HK-2 (cell line): ENCODE results near the gene PARD3.

Experiments used
- DNase-seq: peaks from one replicate; pipeline ENCODE4 v3.0.0-alpha.2; 2018; ENCODE audit not compliant: unreplicated experiment

The PARD3 gene

DNA sequence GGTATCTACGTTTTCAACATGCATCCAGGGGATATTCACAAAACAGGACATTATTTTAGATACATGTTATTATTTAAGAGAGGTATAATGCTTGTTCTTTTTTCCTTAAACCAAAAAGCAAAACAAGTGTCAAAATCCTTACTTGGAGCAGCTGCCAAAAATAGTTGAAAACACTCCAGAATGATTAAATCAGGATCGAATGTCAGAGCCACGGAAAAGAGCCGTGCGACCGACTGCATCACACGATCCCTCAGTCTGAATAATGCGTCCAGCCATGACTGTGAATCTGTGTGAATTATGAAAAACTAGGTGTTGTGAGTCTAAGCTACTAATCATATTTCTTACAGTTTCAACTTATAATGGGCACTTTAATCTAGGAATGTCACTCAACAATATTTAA, 126.0 kb downstream of the PARD3 start:
- DNase-seq = no peak

DNA sequence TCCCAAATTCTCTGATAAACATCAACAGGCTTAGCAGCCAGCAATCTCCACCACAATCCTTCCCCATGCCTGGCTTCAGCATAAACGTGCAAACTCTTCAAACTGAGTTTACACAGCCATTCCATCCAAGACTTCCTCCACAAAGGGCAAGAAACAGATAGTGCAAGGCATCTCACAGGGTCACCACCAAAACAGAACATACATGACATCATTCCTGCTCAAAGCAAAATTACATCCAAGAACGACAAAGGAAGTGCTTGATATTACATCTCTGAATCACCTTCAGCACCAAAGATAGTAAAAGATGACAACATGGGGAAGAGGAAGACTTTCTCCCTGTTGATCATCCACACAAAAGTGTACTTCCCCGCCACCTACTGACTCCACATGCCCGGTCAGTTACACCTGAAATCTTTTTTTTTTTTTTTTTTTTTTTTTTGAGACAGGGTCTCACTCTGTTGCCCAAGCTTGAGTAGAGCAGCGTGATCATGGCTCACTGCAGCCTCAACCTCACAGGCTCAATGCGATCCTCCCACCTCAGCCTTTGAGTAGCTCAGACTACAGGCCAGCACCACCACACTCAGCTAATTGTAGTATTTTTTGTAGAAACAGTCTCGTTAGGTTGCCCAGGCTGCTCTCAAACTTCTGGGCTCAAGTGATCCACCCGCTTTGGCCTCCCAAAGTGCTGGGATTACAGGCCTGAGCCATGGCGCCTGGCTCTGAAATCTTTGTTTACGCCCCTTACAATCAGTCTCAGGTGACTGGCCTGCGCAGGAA, 127.5 kb downstream of the PARD3 start:
- no peak for DNase-seq

GRCh38 chr10:34682580-34682979, 132.5 kb downstream of the PARD3 start:
- DNase-seq = no peak

DNA sequence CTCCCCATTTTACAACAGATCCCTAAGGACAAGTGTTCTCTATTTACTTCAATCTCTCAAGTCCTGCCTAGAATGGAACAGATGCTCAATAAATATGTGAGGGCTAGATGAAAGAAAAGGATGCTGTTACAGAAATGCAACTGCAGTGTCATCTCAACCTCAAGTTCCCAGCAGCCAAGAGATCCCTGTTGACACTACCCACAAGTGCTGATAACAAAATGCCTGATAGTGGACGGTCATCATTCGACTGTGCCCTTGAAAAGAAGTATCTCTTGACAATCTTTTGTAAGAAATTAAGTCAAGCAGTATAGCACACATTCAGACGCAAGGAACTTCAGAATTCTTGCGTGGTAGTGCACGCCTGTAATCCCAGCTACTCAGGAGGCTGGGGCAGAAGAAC, 133.2 kb downstream of the PARD3 start:
- DNase-seq = no peak

DNA sequence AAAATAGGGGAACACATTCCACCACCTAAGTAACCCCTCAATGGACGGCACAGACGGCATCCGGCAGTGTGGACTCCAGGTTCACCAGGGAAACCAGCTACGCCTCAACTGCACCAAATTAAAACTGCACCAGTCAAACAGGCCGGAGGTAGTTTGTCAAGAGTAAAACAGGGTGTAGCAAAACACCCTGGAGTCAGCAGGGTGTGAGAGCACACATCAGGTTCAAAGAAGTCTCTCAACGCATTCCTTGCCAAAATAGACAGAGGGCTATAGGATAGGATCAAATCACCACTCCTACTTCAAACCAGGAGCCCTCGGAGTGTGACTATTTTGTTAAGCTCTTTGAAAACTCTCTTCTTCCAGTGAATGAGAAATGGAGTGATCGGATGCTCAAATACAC, 135.9 kb downstream of the PARD3 start:
- no peak for DNase-seq

DNA sequence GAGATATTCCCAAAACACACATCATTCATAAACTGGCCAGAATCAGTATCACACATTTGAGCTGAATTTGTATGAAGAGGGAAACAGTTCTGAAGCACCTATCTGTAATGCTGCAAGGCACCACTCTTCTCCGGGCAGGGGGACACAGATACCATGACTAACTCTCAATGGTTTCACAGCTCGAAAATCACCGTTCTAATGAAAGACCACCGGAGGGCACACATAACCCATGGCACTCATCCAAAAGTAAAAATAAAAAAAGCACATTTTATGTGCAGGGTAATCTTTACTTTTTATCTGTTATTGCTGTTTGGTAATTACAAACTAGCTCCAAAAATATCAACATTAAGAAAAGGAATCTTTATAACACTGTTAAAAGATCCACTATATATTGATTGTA, 137.5 kb downstream of the PARD3 start:
- DNase-seq = no peak

GRCh38 chr10:34677132-34677531, 138.0 kb downstream of the PARD3 start:
- no peak for DNase-seq

- DNase-seq = no peak
These were observed 140.9 kb downstream of the PARD3 start for GRCh38 chr10:34674176-34674575.

- no peak for DNase-seq
These were observed 145.0 kb downstream of the PARD3 start for GRCh38 chr10:34670081-34670480.

- DNase-seq = no peak
These were observed 146.0 kb downstream of the PARD3 start for GRCh38 chr10:34669079-34669478.

- no peak for DNase-seq
These were observed 147.9 kb downstream of the PARD3 start for GRCh38 chr10:34667177-34667576.

DNA sequence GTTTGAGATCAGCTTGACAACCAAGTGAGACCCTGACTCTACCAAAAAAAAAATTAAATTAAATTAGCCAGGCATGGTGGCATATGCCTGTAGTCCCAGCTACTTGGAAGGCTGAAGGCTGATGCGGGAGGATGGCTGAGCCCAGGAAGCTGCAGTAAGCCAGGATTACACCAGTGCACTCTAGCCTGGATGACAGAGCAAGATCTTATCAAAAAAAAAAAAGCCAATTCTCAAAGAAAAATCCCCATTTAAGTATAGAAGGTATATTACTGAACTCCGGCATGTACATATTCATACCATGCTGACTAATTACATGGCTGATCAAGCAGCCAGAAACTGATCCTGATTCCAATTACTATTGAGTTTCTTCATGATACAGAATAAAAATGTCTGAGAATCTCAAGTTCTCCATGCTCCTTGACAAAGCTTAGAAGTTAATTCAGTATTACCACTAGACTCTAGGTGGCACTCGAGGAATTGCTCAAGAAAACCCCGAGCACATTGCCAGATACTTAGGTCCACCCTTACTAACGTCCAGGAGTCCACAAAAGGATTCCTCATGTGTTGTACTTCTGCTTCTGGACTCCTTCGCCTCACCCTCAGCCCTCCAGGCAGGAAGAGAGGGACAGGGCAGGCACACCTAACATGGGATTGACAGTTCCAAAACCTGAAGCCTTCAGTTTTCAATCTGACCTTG, 148.9 kb downstream of the PARD3 start:
- peak; percentile 39 for DNase-seq

- DNase-seq = no peak
These were observed 150.4 kb downstream of the PARD3 start for GRCh38 chr10:34664706-34665105.

DNA sequence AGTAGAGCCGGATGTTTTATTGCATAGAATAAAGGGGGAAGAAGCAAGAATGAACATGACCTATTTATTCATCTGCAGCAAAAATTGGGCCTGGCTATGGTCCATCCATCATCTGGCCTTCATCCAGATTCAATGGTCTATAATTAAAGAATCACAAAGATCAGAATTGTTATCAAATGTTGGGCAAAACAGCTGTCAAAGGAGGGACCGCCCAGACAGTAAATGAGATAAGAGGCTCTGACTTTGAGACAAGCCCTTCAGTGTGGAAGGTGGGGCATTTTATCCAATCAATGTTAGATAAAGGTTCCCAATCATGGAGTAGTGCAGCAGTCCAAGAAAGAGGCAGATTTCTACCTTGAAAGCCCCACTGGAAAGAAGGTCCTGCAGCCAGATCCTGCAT, 153.5 kb downstream of the PARD3 start:
- DNase-seq = no peak

DNA sequence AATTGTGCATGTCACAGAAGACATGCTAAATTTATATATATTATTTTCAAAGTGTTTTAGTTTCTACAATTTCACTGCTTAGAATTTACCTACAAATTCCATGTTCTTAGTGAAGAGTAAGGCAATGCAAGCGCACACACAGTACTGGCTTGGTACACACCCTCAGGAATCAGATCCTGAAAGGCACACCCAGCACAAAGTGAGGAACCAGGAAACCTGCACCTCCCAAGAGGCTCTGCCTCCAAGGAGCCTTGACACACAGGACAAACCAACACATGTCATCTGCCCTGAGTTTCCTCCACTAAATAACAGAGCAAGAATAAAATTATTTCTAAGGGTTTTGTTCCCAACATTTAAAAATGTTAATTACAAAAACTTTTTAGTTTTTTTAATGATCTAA, 156.2 kb downstream of the PARD3 start:
- no peak for DNase-seq

- no peak for DNase-seq
These were observed 158.4 kb downstream of the PARD3 start for GRCh38 chr10:34656661-34657060.

DNA sequence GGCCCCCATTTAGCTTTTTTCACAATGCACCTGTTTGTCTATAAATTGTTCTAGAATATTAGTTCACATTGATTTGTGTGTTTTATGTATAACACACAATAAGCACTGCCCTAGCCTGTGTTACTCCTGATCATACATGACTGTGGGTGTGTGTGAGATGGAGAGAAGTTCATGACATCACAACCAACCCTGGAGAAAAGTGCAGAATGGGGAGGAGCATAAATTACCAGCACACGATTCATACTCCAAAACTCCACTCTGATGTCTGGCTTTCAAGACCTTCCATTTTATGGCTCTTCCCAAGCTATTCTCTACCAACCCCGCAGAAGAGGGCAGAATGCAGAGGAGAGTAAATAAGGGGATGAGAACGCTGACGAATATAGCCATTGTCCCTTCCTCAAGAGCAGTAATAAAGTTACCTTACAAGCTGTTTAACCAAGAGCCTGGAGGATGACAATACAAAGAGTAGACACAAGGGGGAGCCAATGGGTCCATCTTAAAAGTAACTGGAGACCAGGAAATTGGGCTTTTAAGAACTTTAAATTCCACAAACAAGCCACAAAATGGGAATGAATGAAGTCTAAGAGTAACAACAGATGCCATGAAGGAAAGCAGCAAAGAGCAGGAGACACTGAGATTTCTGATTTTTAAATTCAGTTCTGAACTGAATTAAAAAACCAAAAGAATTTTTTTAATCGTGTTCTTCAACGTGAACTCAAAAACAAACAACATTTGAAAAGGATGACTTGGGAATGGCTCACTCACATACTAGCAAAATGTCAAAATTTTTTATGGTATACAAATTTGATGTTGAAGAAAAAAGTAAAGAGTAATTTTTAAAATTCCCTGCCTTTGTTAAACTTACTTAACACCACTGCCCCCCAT, 159.6 kb downstream of the PARD3 start:
- no peak for DNase-seq

GRCh38 chr10:34654211-34654610, 160.9 kb downstream of the PARD3 start:
- DNase-seq = no peak

GRCh38 chr10:34653530-34653929, 161.6 kb downstream of the PARD3 start:
- no peak for DNase-seq

GRCh38 chr10:34651416-34652195, 163.5 kb downstream of the PARD3 start:
- DNase-seq = no peak

- DNase-seq = no peak
These were observed 164.9 kb downstream of the PARD3 start for GRCh38 chr10:34650156-34650555.

- no peak for DNase-seq
These were observed 165.7 kb downstream of the PARD3 start for GRCh38 chr10:34649385-34649784.
